HG03045 (cell line): Measurements from ENCODE around the gene VDR.
"Not testable (repeated sequence)": the region's sequence is repeated elsewhere in the genome, so short reads cannot be mapped to it uniquely, and the experiment has no call there.

ENCODE experiments used
- ATAC-seq: cut with Tn5 transposase; IDR thresholded peaks from one replicate; pipeline ENCODE4 v1.9.1; 2021; ENCODE audit warnings: mild to moderate bottlenecking, moderate library complexity; ENCODE audit not compliant: unreplicated experiment

Gene VDR

GRCh38 chr12:47851303-47851952 is 53.4 kb downstream of the VDR start:
- no peak for ATAC-seq

GRCh38 chr12:47850153-47851084 is 54.4 kb downstream of the VDR start:
- no peak for ATAC-seq

- no peak for ATAC-seq
Observed at GRCh38 chr12:47849261-47849660, 55.5 kb downstream of the VDR start.

- ATAC-seq = no peak
Observed at GRCh38 chr12:47848853-47849252, 55.9 kb downstream of the VDR start.

GRCh38 chr12:47846294-47846996 is 58.3 kb downstream of the VDR start:
- no peak for ATAC-seq

GRCh38 chr12:47845081-47845480 is 59.7 kb downstream of the VDR start:
- no peak for ATAC-seq

GRCh38 chr12:47844264-47845019 is 60.4 kb downstream of the VDR start:
- no peak for ATAC-seq

GRCh38 chr12:47843226-47843980 is 61.4 kb downstream of the VDR start:
- no peak for ATAC-seq

GRCh38 chr12:47842543-47842942 is 62.3 kb downstream of the VDR start:
- ATAC-seq = not testable (repeated sequence)

- no peak for ATAC-seq
Observed at GRCh38 chr12:47841910-47842309, 62.9 kb downstream of the VDR start.

GRCh38 chr12:47841501-47841900 is 63.3 kb downstream of the VDR start:
- no peak for ATAC-seq

- ATAC-seq = no peak
Observed at GRCh38 chr12:47840571-47840970, 64.2 kb downstream of the VDR start.

GRCh38 chr12:47839214-47839876 is 65.4 kb downstream of the VDR start:
- ATAC-seq = no peak

- ATAC-seq = no peak
Observed at GRCh38 chr12:47838286-47838931, 66.4 kb downstream of the VDR start.

- ATAC-seq = no peak
Observed at GRCh38 chr12:47837190-47838171, 67.3 kb downstream of the VDR start.

- no peak for ATAC-seq
Observed at GRCh38 chr12:47835831-47836155, 69.0 kb downstream of the VDR start.

GRCh38 chr12:47835006-47835830 is 69.6 kb downstream of the VDR start:
- ATAC-seq = no peak
